ENCODE results near the gene HKDC1. TPM values are rescaled to one million over a fixed set of nuclear protein-coding genes. Genes with fewer than 3 reads are reported as not detected.

HKDC1 gene
- total and polyA plus RNA-seq, 11 donors = 0.11 to 0.19 (median 0.14) TPM; not detected in 8

- Histone ChIP-seq H3K4me1 (peaks cover 0 to 10% (median 3%) of the 10 kb centered on the region in 12 donors), H3K4me3 (no peak overlapping the region), H3K27me3 (no peaks in the 10 kb centered on the region), H3K9me3 (no peaks in the 10 kb centered on the region), H3K36me3 (no peaks in the 10 kb centered on the region), H3K27ac (no peak overlapping the region)
- ATAC-seq = no peak
- no peak for TF ChIP-seq CTCF (IDR thresholded peaks at IDR 0.05)
- no peak for TF ChIP-seq POLR2A (IDR thresholded peaks at IDR 0.05)
- no peak for DNase-seq
- 83 to 92% (median 85%) methylated on average over 7 of the region's 7 CpGs for WGBS, 4 donors
- intact Hi-C loops (cut with DNase I) = loop anchor here in 4 of 10 donors (2.0 to 10.0 kb wide), 5 partner anchors 69 to 403 kb away; partner anchors contain the start of gene FAM241B (in 1 of the 4)
These were observed 21.4 kb downstream of the HKDC1 start for GRCh38 chr10:69241575-69241974.

- no peaks in the 10 kb centered on the region for H3K9me3 ChIP-seq
- DNase-seq (no peak), ATAC-seq (no peak)
- no peak overlapping the region for H3K27ac ChIP-seq
- TF ChIP-seq POLR2A (IDR thresholded peaks at IDR 0.05) (no peak), CTCF (IDR thresholded peaks at IDR 0.05) (no peak)
- no peaks in the 10 kb centered on the region for H3K27me3 ChIP-seq
- H3K4me3 ChIP-seq = no peak overlapping the region
- intact Hi-C loops (cut with DNase I) = loop anchor here in 4 of 10 donors (10.0 kb wide), 4 partner anchors 73 to 403 kb away; partner anchors contain the start of gene FAM241B (in 1 of the 4)
- peaks cover 0 to 10% (median 3%) of the 10 kb centered on the region in 12 donors for H3K4me1 ChIP-seq
- H3K36me3 ChIP-seq = no peaks in the 10 kb centered on the region
- 88 to 91% (median 90%) methylated on average over 11 of the region's 11 CpGs for WGBS, 4 donors
These were observed 22.1 kb downstream of the HKDC1 start for GRCh38 chr10:69242040-69242851.

GRCh38 chr10:69242852-69243212 is 22.7 kb downstream of the HKDC1 start:
- Histone ChIP-seq H3K36me3 (no peaks in the 10 kb centered on the region), H3K27me3 (no peaks in the 10 kb centered on the region), H3K4me1 (peaks cover 0 to 8% (median 1%) of the 10 kb centered on the region in 12 donors), H3K4me3 (no peak overlapping the region), H3K27ac (no peak overlapping the region), H3K9me3 (no peaks in the 10 kb centered on the region)
- no peak for ATAC-seq
- 74 to 84% (median 81%) methylated on average over 5 of the region's 5 CpGs for WGBS, 4 donors
- intact Hi-C loops (cut with DNase I) = loop anchor here in 4 of 10 donors (10.0 kb wide), 4 partner anchors 72 to 402 kb away; partner anchors contain the start of gene FAM241B (in 1 of the 4)
- no peak for DNase-seq
- TF ChIP-seq POLR2A (IDR thresholded peaks at IDR 0.05) (no peak), CTCF (IDR thresholded peaks at IDR 0.05) (no peak)

- ATAC-seq (no peak), DNase-seq (no peak)
- no peaks in the 10 kb centered on the region for H3K27me3 ChIP-seq
- no peaks in the 10 kb centered on the region for H3K9me3 ChIP-seq
- no peaks in the 10 kb centered on the region for H3K36me3 ChIP-seq
- peaks cover 0 to 7% (median 0%) of the 10 kb centered on the region in 12 donors for H3K4me1 ChIP-seq
- WGBS, 4 donors = 92 to 94% (median 94%) methylated on average over 10 of the region's 10 CpGs
- H3K4me3 ChIP-seq = no peak overlapping the region
- TF ChIP-seq POLR2A (IDR thresholded peaks at IDR 0.05) (no peak), CTCF (IDR thresholded peaks at IDR 0.05) (no peak)
- H3K27ac ChIP-seq = no peak overlapping the region
- intact Hi-C loops (cut with DNase I) = loop anchor here in 4 of 10 donors (10.0 kb wide), 4 partner anchors 71 to 401 kb away; partner anchors contain the start of gene FAM241B (in 1 of the 4)
These were observed 23.7 kb downstream of the HKDC1 start for GRCh38 chr10:69243817-69244216.

Data from heart left ventricle (tissue), 16 donors.